ENCODE results near the gene EHMT1. TPM values are rescaled to one million over a fixed set of nuclear protein-coding genes. Genes with fewer than 3 reads are reported as not detected.

Gene EHMT1
- total RNA-seq, 1 experiment from 2014 or later, result 112 TPM

GRCh38 chr9:137853392-137853995 lies 234.7 kb downstream of the EHMT1 start:
- Mint-ChIP-seq H3K27me3 (ENCODE audit: low read depth) (peaks cover 3% of the 10 kb centered on the region), H3K27ac (no peak overlapping the region), H3K9me3 (peaks cover 20 to 24% of the 10 kb centered on the region in 2 experiments), H3K4me3 (no peak overlapping the region), H3K36me3 (ENCODE audit: insufficient read depth in 1 of 3, low read depth in 3 of 3) (peaks cover 0 to 2% (median 0%) of the 10 kb centered on the region in 3 experiments; a peak in 3 of 7 replicates), H3K4me1 (peaks cover 8% of the 10 kb centered on the region in 2 experiments)
- Histone ChIP-seq H2AK5ac (ENCODE audit: insufficient read length, low read length) (no peak overlapping the region), H3K4me1 (ENCODE audit: insufficient read depth, low read length) (no peaks in the 10 kb centered on the region), H3K9ac (ENCODE audit: extremely low read depth, insufficient read length, low read length) (no peak overlapping the region), H3K14ac (ENCODE audit: insufficient read depth, low read length) (no peak overlapping the region), H3K27me3 (ENCODE audit: insufficient read depth, low read length) (no peaks in the 10 kb centered on the region), H4K20me1 (ENCODE audit: control insufficient read depth, insufficient read depth, insufficient read length) (no peaks in the 10 kb centered on the region), H3T11ph (ENCODE audit: low read length) (no peak overlapping the region), H2BK20ac (ENCODE audit: low read depth, low read length, poor library complexity, severe bottlenecking) (no peak overlapping the region), H3K79me1 (ENCODE audit: insufficient read depth, low read depth, low read length, poor library complexity, severe bottlenecking) (no peaks in the 10 kb centered on the region), H3K4me2 (ENCODE audit: insufficient read depth, insufficient read length, low read length) (no peak overlapping the region), H2BK12ac (ENCODE audit: insufficient read length, low read depth, low read length) (no peak overlapping the region), H4K8ac (replicated peaks; ENCODE audit: insufficient read length, low read depth, low read length) (no peak overlapping the region), H3K23me2 (ENCODE audit: insufficient read length, low read depth, low read length, poor library complexity, severe bottlenecking) (no peaks in the 10 kb centered on the region), H3K4ac (ENCODE audit: low read depth, low read length) (no peak overlapping the region), H4K5ac (ENCODE audit: insufficient read length, low read depth, low read length) (no peak overlapping the region), H2BK120ac (ENCODE audit: low read depth, low read length, poor library complexity, severe bottlenecking) (no peak overlapping the region), H3K18ac (ENCODE audit: insufficient read length, low read depth, low read length) (no peak overlapping the region), H3K23ac (ENCODE audit: insufficient read length, low read depth, low read length) (no peak overlapping the region), H3K27ac (ENCODE audit: insufficient read length, low read depth, low read length) (no peak overlapping the region), H3K9me3 (ENCODE audit: control insufficient read depth, low read depth, low read length) (no peaks in the 10 kb centered on the region), H3K79me2 (ENCODE audit: insufficient read depth, low read length) (no peaks in the 10 kb centered on the region), H3K56ac (ENCODE audit: insufficient read length, low read depth, low read length) (no peak overlapping the region), H2AFZ (ENCODE audit: low read length) (no peak overlapping the region), H2BK15ac (ENCODE audit: low read depth, low read length) (no peak overlapping the region), H2BK5ac (ENCODE audit: insufficient read length, low read length) (no peak overlapping the region), H4K91ac (ENCODE audit: insufficient read length, low read depth, low read length) (no peak overlapping the region)
- TF ChIP-seq CTCF (conservative IDR thresholded peaks at IDR 0.05), result no peak
- no CpG with 5 or more reads among the region's 1 CpG for WGBS (ENCODE audit: extremely low coverage, insufficient read length, low lambda C conversion rate)
- DNase-seq, result no peak

Measured in H9 (cell line).